ENCODE data around the gene PDE11A. TPM values are rescaled to one million over a fixed set of nuclear protein-coding genes. Genes with fewer than 3 reads are reported as not detected.

PDE11A gene
- total RNA-seq, 1 donor from 2014 or later = not detected

DNA sequence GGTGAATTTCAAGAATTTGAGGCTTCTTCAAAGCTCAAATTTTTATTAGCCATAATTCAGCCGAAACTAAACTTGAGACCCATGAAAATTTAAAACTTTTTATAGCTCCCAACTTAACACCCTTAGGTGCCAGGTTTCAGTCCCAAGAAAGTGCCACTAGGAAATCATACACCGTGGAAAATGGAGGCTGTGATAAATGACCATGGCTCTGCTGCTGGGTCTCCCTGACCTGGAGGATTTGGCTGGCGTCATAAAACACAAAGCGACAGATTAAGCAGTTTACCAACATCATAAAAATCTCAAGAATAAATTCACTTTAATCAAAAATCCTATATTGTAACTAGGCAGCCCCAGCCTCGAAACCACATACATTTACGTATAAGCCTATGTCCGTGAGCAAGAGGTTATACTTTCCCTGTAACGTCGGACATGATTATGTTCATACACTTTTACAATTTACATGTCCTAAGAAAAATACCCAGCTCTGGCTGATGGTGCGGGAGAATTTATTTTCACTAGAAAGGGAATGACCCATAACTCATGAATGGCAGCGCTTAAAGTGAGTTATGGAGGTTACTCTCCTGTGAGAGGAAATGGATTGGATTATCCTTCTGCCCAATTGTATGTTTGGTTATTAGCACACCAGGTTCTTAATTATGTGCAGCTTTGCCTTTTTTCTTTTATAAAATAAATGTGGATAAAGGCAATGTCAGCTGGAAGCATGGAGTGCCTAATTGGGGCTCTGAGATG is 350.6 kb downstream of the PDE11A start:
- ATAC-seq = no peak

DNA sequence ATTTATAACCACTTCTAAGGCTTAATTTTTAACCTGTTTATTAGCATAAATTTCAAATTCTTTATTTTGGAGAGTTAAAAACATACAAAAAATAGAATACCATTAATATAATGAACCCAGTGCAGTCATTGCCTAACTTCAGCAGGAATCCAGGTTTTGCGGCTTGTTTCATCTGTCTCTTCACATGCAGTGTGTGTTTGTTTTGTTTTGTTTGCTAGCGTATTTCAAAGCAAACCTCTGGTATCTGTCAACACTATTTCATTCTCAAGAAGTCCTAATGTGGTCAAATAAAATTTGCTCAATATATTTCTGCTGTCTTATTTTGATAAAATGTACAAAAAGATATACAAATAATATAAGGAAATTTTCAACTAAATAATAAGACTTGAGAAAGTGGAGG is 351.5 kb downstream of the PDE11A start:
- no peak for ATAC-seq

DNA sequence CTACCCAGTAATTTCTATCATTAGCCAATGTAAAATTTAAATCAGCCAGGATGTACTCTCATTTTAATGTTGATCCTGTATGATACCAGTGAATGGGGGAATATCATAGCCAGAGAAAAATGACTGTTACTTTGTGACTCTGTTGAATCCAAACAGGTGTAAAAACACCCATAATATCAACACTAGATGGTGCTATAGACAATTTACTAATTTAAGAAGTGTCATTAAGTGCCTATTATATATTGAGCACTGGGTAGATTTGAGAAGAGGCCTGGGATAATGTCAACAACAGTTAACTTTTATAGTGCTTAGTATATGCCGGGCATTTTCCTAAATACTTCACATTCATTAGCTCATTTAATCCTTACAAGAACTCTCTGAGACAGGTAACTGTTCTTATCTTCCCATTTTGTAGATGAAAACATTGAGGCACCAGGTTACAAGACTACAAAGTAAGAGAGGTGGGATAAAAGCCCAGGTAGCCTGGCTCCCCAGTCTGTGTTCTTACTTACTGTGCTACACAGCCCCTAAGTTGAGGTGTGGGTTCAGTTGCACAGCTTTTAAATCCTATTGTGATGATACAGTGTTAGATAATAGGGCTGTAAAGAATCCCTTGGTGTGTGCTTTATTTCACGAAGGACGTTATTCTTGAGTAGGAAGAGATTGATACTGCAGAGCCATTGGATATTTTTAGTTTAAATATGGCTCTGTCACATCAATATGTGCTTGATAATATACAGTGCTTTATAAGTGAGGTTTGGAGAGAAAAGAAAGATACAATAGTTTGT is 354.6 kb downstream of the PDE11A start:
- no peak for ATAC-seq

DNA sequence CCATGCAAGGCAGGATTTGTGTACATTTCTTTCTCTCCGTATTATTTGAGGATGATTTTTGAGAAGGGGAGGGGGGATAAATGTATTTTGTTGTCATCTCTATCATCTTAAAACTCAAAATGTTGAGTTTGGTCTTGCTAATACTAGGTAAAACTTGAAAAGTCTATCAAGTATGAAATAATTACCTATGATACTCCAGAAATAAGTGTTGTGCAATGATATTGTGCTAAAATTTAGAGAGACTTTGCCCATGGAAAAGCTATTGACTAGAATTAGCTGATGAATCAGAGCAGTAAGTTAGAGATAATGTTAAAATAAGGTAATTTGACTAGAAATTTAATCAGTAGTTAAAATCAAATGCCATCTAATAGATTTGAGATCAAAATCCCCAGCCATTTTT is 356.1 kb downstream of the PDE11A start:
- no peak for ATAC-seq

DNA sequence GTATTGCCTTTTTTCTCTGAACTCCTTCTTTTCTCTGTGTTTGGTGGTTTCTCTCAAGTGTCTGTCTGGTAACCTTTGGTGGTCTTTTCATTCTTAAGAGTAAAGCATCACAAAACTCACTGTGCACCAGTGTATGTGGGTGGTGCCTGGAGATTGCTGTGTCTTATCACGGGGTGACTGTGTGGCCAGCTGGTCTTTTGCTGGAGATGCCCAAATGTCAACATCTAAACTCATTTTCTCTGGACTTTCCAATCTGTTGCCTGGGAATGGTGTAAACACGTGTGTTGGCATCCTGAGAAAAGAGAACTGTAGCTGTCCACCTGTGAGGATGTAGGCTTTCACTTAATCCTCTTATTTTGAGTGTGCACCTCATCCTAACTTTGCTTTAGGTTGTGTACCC is 356.8 kb downstream of the PDE11A start:
- no peak for ATAC-seq

DNA sequence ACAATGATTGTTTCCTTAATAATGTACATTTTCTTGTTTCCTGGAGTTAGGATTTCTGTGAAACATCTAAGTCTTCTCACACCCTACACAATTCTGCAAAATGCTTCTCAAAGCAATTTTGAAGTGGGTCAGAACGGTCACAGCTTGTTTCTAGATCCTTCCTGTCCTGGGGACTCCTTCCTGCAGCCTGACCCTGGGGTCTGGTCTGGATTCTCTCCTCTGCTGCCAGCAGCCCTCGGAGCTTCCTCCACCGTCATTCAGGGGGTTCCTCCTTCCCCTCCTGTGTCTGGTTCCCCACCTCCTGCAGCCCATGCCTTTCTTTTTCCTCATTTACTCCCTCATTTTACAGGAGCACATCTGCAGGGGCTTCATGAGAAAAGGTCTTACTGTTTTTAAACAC is 357.9 kb downstream of the PDE11A start:
- no peak for ATAC-seq

DNA sequence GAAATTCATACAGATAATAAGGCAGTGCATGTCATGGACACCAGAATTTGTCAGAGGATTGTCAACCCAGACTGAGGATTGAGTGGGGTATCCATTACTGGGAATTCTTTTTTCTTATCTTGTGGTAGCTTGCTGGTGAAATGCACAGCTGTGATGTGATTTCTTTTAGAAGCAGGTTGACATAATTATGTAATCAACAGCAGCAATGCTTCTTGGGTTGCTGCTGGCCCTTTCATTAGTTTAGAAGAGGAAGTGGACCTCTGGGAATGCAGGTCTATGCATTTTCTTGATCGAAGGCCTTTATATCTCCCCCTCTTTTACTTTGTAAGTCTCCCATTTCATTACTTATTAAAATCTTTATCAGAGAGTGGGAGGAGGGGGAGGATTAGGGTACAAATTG is 360.1 kb downstream of the PDE11A start:
- no peak for ATAC-seq

DNA sequence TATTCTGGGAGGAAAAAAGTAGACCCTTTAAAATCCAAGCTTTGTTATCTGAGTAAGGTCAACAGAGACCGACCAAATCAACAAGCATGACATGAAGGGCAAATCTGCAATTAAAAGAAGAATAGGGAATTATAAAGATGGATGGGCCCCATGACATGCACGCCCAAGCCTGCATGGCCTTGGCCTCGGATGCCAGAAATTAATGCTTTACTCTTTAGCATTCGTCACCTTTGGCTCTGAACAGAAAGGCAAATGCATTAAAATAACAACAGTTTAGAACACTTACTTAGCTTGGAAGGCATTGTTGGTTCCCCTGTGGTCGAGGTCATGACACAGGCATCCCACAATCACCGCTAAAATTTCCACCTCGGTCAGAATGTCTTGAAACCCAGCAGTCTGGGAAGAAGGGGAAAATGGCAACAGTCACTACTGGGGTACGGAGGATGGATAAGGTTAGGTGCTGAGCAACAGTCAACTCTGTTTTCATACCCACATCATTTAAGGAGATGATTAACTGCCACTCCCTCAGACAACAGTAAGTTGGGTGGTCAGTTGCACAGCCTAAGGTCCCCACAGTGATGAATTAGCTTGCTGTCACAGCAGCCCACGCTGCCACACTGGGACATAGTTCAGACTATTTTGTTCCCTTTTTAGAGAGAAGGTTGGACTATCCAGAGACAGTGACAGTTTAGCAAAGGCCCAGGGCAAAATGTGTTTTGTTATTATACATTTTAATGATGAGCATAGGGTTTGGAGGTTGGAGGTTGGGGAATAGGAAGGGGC is 360.9 kb downstream of the PDE11A start:
- ATAC-seq = no peak

DNA sequence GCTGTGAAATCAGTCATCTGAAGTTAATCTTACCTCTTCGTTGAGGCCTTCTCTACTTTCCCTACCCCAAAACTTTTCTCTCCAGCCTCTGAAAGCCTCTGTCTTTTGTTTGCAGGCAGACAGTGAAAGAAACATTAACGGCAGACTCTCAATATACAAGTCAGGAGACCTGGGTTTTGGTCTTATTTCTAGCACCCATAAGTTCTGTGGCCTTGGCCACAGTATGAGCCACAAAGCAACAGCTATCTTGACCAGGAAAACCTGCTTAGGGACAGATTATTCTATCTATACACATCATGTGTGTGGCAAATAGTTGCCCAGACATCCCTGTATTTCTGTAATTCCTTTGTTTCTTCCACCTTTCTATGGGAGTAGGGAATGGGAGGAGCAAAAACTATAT is 361.7 kb downstream of the PDE11A start:
- no peak for ATAC-seq

DNA sequence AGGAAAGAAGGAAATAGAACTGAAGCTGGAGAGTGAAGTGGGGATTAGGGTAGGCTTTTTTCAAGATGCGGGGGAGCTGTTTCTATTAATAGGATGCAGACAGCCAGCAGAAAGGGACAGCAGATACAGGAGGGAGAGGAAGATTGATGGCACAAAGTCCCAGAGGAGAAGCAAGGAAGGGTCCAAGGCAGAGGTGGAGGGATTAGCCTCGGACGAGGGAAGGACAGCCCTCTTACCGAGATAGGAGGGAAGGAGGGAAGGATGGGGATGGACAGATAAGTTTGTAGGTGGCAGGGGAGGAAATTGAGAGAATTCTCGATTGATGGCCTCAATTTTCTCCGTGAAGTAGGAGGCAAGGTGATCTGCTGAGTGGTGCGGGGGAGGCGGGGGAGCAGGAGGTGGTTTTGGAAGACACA is 362.6 kb downstream of the PDE11A start:
- no peak for ATAC-seq

DNA sequence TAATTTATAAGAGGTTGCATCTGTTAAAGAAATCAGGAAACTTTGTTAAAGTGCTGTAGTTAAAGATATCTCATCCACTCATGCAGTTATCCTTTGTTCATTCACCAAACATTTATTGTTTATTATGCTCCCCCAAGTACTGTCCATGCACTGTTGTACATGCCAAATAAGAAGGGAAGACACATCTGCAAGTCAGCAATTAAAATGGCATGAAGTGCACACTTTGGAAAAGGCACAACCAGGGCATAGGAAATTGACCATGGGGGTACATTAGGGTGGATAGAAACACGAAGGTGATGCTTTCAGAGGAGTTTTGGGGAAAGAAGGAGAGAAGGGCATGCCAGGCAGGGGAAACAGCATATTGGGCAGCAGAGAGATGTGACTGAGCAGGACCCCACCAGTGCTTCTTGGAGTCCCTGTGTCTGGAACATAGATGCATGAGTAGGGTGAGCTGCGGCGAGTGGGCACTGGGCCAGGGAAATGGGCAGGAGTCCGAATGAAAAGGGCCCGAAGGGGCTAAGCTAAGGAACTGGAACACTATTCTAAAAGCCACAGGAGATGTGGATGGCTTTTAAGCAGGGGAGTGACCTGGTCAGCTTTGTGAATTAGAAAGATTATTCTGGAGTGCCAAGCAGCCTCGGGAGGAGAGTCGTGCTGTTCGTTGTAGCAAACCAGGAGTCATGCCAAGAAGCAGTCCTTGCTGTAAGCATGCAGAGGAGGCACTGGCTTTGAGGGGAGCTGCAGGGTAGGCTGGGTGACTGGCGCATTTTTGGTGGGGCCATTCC is 363.7 kb downstream of the PDE11A start:
- no peak for ATAC-seq

DNA sequence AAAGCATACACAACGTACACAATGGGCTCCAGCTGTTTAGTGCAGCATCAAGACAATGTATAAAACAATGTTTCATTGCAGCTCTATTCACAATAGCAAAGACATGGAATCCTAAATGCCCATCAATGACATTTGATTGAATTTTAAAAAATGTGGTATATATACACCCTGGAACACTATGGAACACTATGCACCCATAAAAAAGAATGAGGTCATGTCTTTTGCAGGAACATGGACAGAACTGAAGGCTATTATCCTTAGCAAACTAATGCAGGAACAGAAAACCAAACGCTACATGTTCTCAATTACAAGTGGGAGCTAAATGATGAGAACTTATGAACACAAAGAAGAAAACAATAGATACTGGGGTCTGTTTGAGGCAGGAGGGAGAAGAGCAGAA is 364.5 kb downstream of the PDE11A start:
- no peak for ATAC-seq

DNA sequence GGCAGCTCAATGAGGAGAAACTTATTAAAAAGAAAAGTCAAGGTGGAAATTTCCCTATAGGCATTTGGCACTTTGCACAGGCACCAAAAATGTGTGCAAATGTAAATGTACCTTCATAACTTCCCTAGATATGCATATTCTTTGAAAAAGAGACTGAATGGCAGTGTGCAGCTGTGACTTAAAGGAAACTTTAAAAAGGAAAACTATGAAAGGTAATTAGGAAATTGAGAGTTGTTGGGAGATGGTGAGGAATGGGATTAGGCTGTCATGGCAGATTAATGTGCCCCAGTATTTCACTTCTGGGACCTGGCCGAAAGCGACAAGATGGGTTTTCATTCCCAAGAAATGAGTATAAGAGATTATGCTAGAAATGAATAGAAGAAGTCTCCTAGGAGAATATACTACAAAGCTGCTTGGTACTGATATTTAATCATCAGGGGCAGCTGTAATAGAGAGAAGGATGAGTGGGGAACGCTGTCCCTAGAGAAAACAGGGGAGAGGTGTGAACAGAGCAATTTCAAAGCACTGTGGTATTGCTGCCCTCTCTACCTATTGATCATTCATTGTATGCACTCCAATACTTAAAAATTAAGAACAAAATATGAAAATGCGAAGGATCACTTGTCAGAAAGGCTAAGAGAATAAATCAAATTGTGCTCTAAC is 366.9 kb downstream of the PDE11A start:
- ATAC-seq = no peak

DNA sequence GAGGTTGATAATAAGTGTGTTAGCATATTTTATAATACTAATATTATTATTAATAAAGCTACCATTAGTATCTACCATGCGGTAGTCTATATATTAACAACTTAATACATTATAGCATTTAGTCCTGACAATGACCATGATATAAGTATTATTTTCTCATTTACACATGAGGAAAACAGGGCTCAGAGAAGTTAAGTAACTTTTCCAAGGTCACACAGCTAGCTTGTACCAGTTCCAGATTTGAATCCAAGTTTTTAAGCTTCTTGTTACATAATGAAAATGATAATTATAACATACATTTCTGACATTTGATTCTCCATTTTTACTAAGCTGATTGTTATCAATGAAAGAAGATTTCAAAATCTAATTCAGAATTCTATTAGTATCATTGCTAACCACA is 369.4 kb downstream of the PDE11A start:
- ATAC-seq = no peak

DNA sequence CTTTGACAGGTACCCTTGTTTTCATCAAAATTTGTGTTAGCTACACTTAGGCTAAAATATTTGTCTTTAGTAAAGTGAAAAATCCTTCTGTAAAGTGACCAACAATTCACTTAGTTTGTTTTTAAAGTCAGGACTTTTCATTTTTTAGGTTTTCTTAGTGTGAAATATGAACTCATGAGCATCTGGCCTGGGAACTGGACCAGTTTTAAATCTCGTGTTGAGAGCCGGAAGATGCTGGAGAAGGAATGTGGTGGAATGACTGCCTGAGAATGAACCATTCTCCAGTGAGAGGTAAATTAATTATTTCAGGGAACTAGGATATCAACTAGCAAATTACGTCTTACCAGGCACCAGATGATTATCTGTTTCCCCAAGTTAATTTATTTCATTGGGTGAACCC is 374.3 kb downstream of the PDE11A start:
- ATAC-seq = no peak

DNA sequence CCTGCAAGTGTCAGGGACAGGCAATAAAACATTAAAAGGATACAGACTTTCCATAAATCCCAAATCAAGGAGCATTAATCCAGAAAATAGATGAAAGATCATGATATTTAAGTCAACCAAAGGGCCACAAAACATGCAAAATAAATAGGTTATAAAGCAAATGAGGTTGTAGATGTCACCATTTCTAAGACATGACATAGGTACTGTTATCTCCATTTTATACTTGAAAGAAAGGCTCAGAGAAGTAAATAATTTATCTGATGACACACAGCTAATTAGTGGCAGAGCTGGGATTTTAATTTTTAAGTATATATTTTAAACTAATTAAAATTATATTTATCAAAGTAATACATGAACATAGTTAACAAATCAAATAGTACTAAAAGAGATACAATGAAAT is 378.2 kb downstream of the PDE11A start:
- no peak for ATAC-seq

DNA sequence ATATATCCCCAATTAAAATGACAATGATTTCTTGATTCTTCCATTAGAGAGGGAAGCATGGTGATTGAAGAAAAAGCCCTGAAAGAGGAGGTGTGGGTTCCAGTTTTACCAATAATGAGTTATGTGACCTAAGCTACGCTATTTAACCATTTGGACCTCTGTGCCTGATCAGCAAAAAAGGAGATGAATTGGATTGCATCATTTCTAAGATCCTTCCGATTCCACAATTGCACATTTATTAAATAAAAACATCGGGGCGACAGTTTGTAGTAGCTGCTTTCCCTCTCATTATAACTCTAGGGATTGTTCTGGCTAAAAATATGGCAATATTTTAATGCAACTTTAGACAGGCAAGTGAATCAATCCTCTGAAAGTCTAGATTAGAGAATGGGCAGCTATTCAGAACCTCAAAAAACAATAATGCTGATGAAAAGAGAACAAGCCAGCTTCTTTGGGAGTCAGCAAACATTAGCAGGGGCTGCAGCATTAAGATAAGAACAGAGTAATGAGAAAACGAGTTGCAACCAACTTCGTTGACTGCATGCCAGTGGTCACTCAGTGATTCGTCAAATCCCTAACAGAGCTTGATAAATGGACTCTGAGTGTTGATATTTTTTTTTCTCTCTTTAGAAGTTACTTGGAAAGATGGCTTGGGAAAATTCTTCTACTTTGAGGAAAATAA is 378.8 kb downstream of the PDE11A start:
- ATAC-seq = no peak

DNA sequence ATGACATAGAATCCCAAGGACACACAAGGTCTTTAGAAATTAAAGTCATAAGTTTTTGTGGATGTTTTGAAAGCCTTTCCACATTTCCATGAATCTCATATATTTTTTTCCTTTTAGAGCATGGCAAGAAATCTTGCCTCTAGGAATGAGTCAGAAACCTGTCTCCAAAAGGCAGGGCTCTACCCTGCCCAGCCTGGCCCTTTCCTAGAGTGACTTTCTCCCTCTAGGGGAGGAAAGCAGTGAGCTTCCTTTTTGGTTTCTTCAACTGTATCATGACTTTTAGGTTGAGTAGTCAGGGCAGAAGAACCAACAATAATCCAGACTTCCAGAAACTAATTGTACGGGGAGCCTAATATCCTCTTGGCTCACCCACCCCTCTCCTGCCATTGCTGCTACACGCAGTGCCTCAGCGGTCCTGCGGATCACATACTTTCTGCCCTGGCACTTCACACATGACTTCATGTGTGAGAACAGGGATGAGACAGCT is 379.8 kb downstream of the PDE11A start:
- ATAC-seq = peak; percentile 97

DNA sequence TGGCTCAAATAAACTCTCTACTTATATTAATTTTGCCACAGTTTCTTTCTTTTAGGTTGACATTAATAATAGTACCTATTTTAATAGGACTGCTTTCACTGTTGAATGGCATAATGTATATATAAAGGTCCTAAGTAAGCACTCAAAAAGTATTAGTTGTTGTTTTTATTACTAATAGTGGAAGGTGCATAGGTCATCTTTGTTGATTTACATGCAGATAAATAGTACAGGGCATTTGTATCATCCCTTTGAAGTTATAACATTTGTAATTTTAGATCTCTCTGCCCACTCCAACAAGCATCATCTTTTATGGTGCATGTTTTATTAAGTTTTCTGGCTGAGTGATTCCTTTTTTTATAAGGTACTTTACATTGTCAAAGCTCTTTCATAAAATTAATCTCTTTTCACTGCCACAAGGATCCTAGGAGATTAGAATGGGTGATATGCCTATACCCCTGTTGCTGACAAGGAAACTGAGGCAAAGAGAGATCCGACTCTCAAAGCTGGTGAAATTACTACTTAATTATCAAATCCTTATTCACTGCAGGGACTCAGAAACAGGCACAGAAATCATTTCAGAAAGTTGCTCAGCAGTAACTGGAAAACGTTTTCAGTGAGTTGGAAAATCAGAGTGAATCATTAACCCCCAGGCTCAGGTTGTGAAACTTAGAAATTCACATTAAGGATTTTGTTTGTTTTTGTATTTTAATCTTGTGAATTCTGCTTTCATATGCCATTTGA is 380.4 kb downstream of the PDE11A start:
- peak; percentile 58 for ATAC-seq

DNA sequence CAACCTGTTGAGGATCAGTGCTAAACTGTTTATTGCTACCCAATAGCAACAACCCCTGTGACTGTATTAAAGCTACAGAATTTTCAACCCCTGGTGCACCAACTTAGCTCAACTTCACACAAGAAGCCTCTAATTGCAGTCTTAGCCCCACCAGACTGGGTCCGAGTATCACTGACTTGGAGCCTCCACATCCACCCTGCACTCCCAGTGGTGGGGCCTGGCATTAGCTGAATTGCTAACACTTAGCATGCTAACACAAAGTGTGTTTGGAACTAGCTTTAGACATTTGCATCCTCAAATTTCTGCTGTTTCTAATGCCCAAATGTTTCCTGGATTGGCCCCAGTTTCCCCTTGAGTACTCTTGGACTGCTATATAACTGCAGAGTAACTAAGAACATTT is 381.4 kb downstream of the PDE11A start:
- no peak for ATAC-seq

DNA sequence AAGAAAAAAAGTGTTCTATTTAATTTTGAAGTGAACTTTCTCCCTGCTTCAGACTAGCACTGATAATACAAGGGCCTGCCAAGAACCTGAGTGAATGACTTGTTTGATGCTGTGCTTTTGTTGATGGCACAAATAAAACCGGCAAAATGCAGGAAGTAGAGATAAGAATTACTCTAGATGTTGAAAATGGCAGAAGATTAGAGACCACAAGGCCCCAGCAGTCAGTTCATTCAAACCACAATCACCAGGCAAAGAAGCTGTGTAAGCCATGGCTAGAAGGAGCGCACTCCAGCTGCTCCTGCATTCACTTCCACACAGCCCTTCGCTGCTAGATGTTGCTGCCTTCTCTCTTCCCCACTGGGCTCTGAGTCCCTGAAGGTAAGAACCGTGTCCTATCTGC is 383.0 kb downstream of the PDE11A start:
- no peak for ATAC-seq

Data from esophagus mucosa (tissue), 1 donor.